ENCODE measurements around the gene TTLL11. TPM values are rescaled to one million over a fixed set of nuclear protein-coding genes. Genes with fewer than 3 reads are reported as not detected.
"Not testable (repeated sequence)": the region's sequence is repeated elsewhere in the genome, so short reads cannot be mapped to it uniquely, and the experiment has no call there.

The TTLL11 gene
- total RNA-seq, 4 donors from 2014 or later: 7.9 to 14.4 (median 9.7) TPM

GRCh38 chr9:121896545-121896943 lies 196.6 kb downstream of the TTLL11 start:
- Histone ChIP-seq H3K4me1 (no peaks in the 10 kb centered on the region), H3K36me3 (no peaks in the 10 kb centered on the region), H3K9me3 (no peaks in the 10 kb centered on the region), H3K27me3 (no peaks in the 10 kb centered on the region), H3K4me3 (replicated peaks in 1 of 3) (no peak overlapping the region), H3K27ac (no peak overlapping the region)
- DNase-seq: no peak
- TF ChIP-seq CTCF (IDR thresholded peaks at IDR 0.05) (no peak), POLR2A (IDR thresholded peaks at IDR 0.05) (no peak)
- intact Hi-C loops (cut with DNase I): loop anchor here (10.0 kb wide), 1 partner anchor 132 kb away; no protein-coding TSS in a partner anchor
- WGBS, 2 donors: 87 to 88% methylated on average over 20 to 27 of the region's 27 CpGs

DNA sequence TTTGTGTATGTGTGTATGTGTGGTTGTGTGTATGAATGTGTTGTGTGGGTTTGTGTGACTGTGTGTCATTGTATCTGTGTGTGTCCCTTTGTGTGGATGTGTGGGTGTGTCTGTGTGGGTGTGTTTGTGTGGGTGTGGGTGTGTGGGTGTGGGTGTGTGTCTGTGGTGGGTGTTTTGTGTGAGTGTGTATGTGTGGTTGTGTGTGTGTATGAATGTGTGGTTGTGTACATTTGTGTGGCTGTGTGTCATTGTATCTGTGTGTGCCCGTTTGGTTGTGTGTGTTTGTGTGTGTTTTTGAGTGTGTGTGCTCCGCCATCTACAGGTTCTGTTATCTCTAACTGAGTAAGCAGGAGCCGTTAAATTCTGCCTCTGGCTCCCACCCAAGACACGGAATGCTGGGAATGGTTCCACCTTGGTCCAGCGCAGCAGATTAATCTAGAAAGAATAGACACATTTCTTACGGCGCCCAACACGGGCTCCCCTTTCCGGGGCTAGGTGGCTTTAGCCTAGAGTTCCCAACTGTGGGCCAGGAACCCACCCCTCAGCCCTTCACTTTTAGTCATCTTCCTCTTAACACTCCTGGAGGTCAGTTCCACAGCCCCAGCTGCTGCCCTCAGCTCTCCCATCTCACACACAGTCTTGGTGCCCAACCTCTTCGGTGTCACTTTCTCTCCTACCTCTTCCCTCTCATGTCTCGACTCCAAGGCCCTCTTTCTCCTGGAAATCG lies 197.1 kb downstream of the TTLL11 start:
- no peak overlapping the region for H3K4me3 ChIP-seq (replicated peaks in 1 of 3)
- intact Hi-C loops (cut with DNase I): loop anchor here (10.0 kb wide), 1 partner anchor 131 kb away; no protein-coding TSS in a partner anchor
- peak; percentile 24 to 55 for DNase-seq
- TF ChIP-seq POLR2A (IDR thresholded peaks at IDR 0.05) (no peak), CTCF (IDR thresholded peaks at IDR 0.05) (no peak)
- H3K4me1 ChIP-seq: no peaks in the 10 kb centered on the region
- no peaks in the 10 kb centered on the region for H3K27me3 ChIP-seq
- H3K9me3 ChIP-seq: no peaks in the 10 kb centered on the region
- 61 to 62% methylated on average over 12 of the region's 12 CpGs for WGBS, 2 donors
- H3K27ac ChIP-seq: no peak overlapping the region
- H3K36me3 ChIP-seq: no peaks in the 10 kb centered on the region

- WGBS, 2 donors: 58 to 90% methylated on average over 7 of the region's 7 CpGs
Observed at GRCh38 chr9:121895358-121895757, 197.8 kb downstream of the TTLL11 start.

DNA sequence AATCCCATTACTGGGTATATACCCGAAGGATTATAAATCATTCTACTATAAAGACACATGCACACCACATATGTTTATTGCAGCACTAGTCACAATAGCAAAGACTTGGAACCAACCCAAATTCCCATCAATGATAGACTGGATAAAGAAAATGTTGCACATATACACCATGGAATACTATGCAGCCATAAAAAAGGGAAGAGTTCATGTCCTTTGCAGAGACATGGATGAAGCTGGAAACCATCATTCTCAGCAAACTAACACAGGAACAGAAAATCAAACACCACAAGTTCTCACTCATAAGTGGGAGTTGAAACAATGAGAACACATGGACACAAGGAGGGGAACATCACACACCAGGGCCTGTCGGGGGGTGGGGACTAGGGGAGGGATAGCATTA lies 198.7 kb downstream of the TTLL11 start:
- H3K4me3 ChIP-seq (replicated peaks in 1 of 3); H3K36me3 ChIP-seq; H3K27ac ChIP-seq; H3K9me3 ChIP-seq; H3K27me3 ChIP-seq; H3K4me1 ChIP-seq; DNase-seq: not testable (repeated sequence)
- intact Hi-C loops (cut with DNase I): loop anchor here (10.0 kb wide), 1 partner anchor 130 kb away; no protein-coding TSS in a partner anchor
- 68 to 92% methylated on average over 2 of the region's 2 CpGs for WGBS, 2 donors

More at GRCh38 chr9:121895358-121895757, 197.8 kb downstream of the TTLL11 start:
- H3K4me3 ChIP-seq (replicated peaks in 1 of 3): no peak overlapping the region
- TF ChIP-seq POLR2A (IDR thresholded peaks at IDR 0.05): no peak
- TF ChIP-seq CTCF (IDR thresholded peaks at IDR 0.05): no peak
- no peak for DNase-seq
- intact Hi-C loops (cut with DNase I): loop anchor here (10.0 kb wide), 1 partner anchor 131 kb away; no protein-coding TSS in a partner anchor
- no peaks in the 10 kb centered on the region for H3K27me3 ChIP-seq
- H3K36me3 ChIP-seq: no peaks in the 10 kb centered on the region
- H3K4me1 ChIP-seq: no peaks in the 10 kb centered on the region
- no peaks in the 10 kb centered on the region for H3K9me3 ChIP-seq
- H3K27ac ChIP-seq: no peak overlapping the region

DNA sequence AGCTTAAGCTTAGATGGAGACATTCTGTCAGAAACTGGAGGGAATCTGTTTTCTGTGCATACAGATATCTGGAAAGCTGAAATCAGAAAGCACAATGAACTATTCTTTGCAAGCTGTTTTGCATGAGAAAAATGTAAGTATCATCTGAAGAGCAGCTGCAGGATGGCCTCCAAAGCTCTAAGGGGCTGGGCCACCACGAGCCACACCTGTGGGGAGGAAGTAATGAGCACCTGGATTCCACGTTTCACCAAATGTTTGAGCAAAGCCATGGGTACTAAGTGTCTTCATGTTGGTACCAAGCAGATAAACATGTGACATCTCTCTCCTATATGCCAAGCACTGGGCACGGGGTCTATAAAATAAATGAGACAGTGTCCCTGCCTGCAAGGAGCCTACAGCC lies 199.3 kb downstream of the TTLL11 start:
- WGBS, 2 donors: 90 to 94% methylated on average over 3 of the region's 3 CpGs

More for the DNA sequence above, 199.3 kb downstream of the TTLL11 start:
- Histone ChIP-seq H3K9me3 (no peaks in the 10 kb centered on the region), H3K27me3 (no peaks in the 10 kb centered on the region), H3K36me3 (no peaks in the 10 kb centered on the region), H3K27ac (no peak overlapping the region), H3K4me1 (no peaks in the 10 kb centered on the region), H3K4me3 (replicated peaks in 1 of 3) (no peak overlapping the region)
- no peak for DNase-seq
- intact Hi-C loops (cut with DNase I): loop anchor here (10.0 kb wide), 1 partner anchor 129 kb away; no protein-coding TSS in a partner anchor
- TF ChIP-seq CTCF (IDR thresholded peaks at IDR 0.05): no peak
